Skeletal muscle tissue (tissue), 4 donors: ENCODE results near the gene MPI. TPM values are rescaled to one million over a fixed set of nuclear protein-coding genes. Genes with fewer than 3 reads are reported as not detected.
A peak's percentile ranks its signal among the peaks of the same experiment; 100 is the strongest.

Experiments
- H3K27ac ChIP-seq: one replicate; pipeline ENCODE4 v1.7.0; 2013; ENCODE audit warnings: mild to moderate bottlenecking, low read depth, low read length, inconsistent platforms
- H3K27me3 ChIP-seq, 3 donors: one replicate each; pipeline ENCODE4 v1.7.0; 2013; ENCODE audit warnings: low read length in 3 of 3; ENCODE audit not compliant: control insufficient read depth in 3 of 3, insufficient read depth in 3 of 3
- H3K36me3 ChIP-seq, 3 donors: one replicate each; pipeline ENCODE4 v1.7.0; 2013; ENCODE audit warnings: low read length in 3 of 3; ENCODE audit not compliant: control insufficient read depth in 3 of 3, insufficient read depth in 3 of 3
- H3K4me1 ChIP-seq, 3 donors: one replicate each; pipeline ENCODE4 v1.7.0; 2013; ENCODE audit warnings: low read length in 3 of 3, mild to moderate bottlenecking in 3 of 3; ENCODE audit not compliant: control insufficient read depth in 3 of 3, insufficient read depth in 3 of 3
- H3K4me3 ChIP-seq, 3 donors: one replicate each; pipeline ENCODE4 v1.7.0; 2013; ENCODE audit warnings: low read length in 3 of 3
- H3K9ac ChIP-seq, 3 donors: one replicate each; pipeline ENCODE4 v1.7.0; 2013; ENCODE audit warnings: low read length in 3 of 3, mild to moderate bottlenecking in 3 of 3, moderate library complexity in 2 of 3, low read depth in 1 of 3
- H3K9me3 ChIP-seq, 3 donors: one replicate each; pipeline ENCODE4 v1.7.0; 2013; ENCODE audit warnings: low read length in 3 of 3; ENCODE audit not compliant: control insufficient read depth in 3 of 3
- total RNA-seq: library from RNA; depleted of rRNA; stranded (reverse); fragments of >200 nt; gene quantifications from one replicate; pipeline ENCODE4 v1.2.3, GENCODE V29; 2014
- donor health status: Osteomylitis.

The MPI gene
- total RNA-seq, 1 donor from 2014 or later, result 22.4 TPM

- no peak overlapping the region for H3K9ac ChIP-seq
- H3K27ac ChIP-seq, result no peak overlapping the region
- H3K27me3 ChIP-seq, result no peaks in the 10 kb centered on the region
- peaks cover 33 to 45% (median 38%) of the 10 kb centered on the region in 3 donors for H3K36me3 ChIP-seq
- no peak overlapping the region for H3K4me3 ChIP-seq
- H3K4me1 ChIP-seq, result peaks cover 34 to 41% (median 36%) of the 10 kb centered on the region in 3 donors
- no peaks in the 10 kb centered on the region for H3K9me3 ChIP-seq
Measured at GRCh38 chr15:74845581-74845980, 44.3 kb upstream of the MPI start.

GRCh38 chr15:74847432-74847831 lies 42.4 kb upstream of the MPI start:
- no peaks in the 10 kb centered on the region for H3K9me3 ChIP-seq
- H3K4me1 ChIP-seq, result peaks cover 24 to 32% (median 26%) of the 10 kb centered on the region in 3 donors
- peak overlapping the region; percentile 23 for H3K27ac ChIP-seq
- peak overlapping the region in 2 of 3 donors; percentile 14 to 74 for H3K9ac ChIP-seq
- H3K27me3 ChIP-seq, result no peaks in the 10 kb centered on the region
- peak overlapping the region in 1 of 3 donors; percentile 6 for H3K4me3 ChIP-seq
- peaks cover 42 to 57% (median 46%) of the 10 kb centered on the region in 3 donors for H3K36me3 ChIP-seq

GRCh38 chr15:74850393-74850792 lies 39.4 kb upstream of the MPI start:
- no peaks in the 10 kb centered on the region for H3K9me3 ChIP-seq
- peaks cover 14 to 23% (median 14%) of the 10 kb centered on the region in 3 donors for H3K4me1 ChIP-seq
- H3K9ac ChIP-seq, result no peak overlapping the region
- H3K36me3 ChIP-seq, result peaks cover 51 to 64% (median 61%) of the 10 kb centered on the region in 3 donors
- H3K27ac ChIP-seq, result no peak overlapping the region
- H3K4me3 ChIP-seq, result no peak overlapping the region
- H3K27me3 ChIP-seq, result no peaks in the 10 kb centered on the region

- no peak overlapping the region for H3K9ac ChIP-seq
- H3K4me3 ChIP-seq, result no peak overlapping the region
- no peaks in the 10 kb centered on the region for H3K9me3 ChIP-seq
- peaks cover 50 to 62% (median 57%) of the 10 kb centered on the region in 3 donors for H3K36me3 ChIP-seq
- H3K27ac ChIP-seq, result no peak overlapping the region
- H3K27me3 ChIP-seq, result no peaks in the 10 kb centered on the region
- H3K4me1 ChIP-seq, result peaks cover 18 to 32% (median 18%) of the 10 kb centered on the region in 3 donors
Measured at GRCh38 chr15:74851960-74852359, 37.9 kb upstream of the MPI start.

GRCh38 chr15:74854453-74855022 lies 35.3 kb upstream of the MPI start:
- H3K27me3 ChIP-seq, result no peaks in the 10 kb centered on the region
- no peak overlapping the region for H3K9ac ChIP-seq
- H3K36me3 ChIP-seq, result peaks cover 41 to 47% (median 44%) of the 10 kb centered on the region in 3 donors
- peaks cover 17 to 36% (median 22%) of the 10 kb centered on the region in 3 donors for H3K4me1 ChIP-seq
- H3K4me3 ChIP-seq, result no peak overlapping the region
- no peaks in the 10 kb centered on the region for H3K9me3 ChIP-seq
- H3K27ac ChIP-seq, result no peak overlapping the region

- no peak overlapping the region for H3K27ac ChIP-seq
- no peak overlapping the region for H3K4me3 ChIP-seq
- no peak overlapping the region for H3K9ac ChIP-seq
- H3K27me3 ChIP-seq, result no peaks in the 10 kb centered on the region
- H3K4me1 ChIP-seq, result peaks cover 17 to 38% (median 22%) of the 10 kb centered on the region in 3 donors
- peaks cover 29 to 34% (median 31%) of the 10 kb centered on the region in 3 donors for H3K36me3 ChIP-seq
- H3K9me3 ChIP-seq, result no peaks in the 10 kb centered on the region
Measured at GRCh38 chr15:74855857-74856256, 34.0 kb upstream of the MPI start.

GRCh38 chr15:74856537-74856936 lies 33.3 kb upstream of the MPI start:
- Histone ChIP-seq H3K27ac (no peak overlapping the region), H3K9me3 (no peaks in the 10 kb centered on the region), H3K4me1 (peaks cover 17 to 38% (median 22%) of the 10 kb centered on the region in 3 donors), H3K4me3 (no peak overlapping the region), H3K36me3 (peaks cover 23 to 28% (median 25%) of the 10 kb centered on the region in 3 donors), H3K9ac (no peak overlapping the region), H3K27me3 (no peaks in the 10 kb centered on the region)

GRCh38 chr15:74857082-74857655 lies 32.7 kb upstream of the MPI start:
- H3K27me3 ChIP-seq, result no peaks in the 10 kb centered on the region
- no peaks in the 10 kb centered on the region for H3K9me3 ChIP-seq
- peak overlapping the region; percentile 3 for H3K27ac ChIP-seq
- H3K9ac ChIP-seq, result peak overlapping the region in 1 of 3 donors; percentile 40
- H3K4me1 ChIP-seq, result peaks cover 17 to 38% (median 22%) of the 10 kb centered on the region in 3 donors
- no peak overlapping the region for H3K4me3 ChIP-seq
- H3K36me3 ChIP-seq, result peaks cover 17 to 21% (median 19%) of the 10 kb centered on the region in 3 donors

GRCh38 chr15:74857671-74858368 lies 32.0 kb upstream of the MPI start:
- no peaks in the 10 kb centered on the region for H3K27me3 ChIP-seq
- peak overlapping the region; percentile 3 for H3K27ac ChIP-seq
- peak overlapping the region in 1 of 3 donors; percentile 40 for H3K9ac ChIP-seq
- H3K4me3 ChIP-seq, result no peak overlapping the region
- H3K4me1 ChIP-seq, result peaks cover 17 to 38% (median 22%) of the 10 kb centered on the region in 3 donors
- H3K9me3 ChIP-seq, result no peaks in the 10 kb centered on the region
- H3K36me3 ChIP-seq, result peaks cover 11 to 15% (median 14%) of the 10 kb centered on the region in 3 donors

- Histone ChIP-seq H3K9me3 (no peaks in the 10 kb centered on the region), H3K4me1 (peaks cover 17 to 40% (median 23%) of the 10 kb centered on the region in 3 donors), H3K27me3 (no peaks in the 10 kb centered on the region), H3K9ac (no peak overlapping the region), H3K36me3 (peaks cover 5 to 10% (median 8%) of the 10 kb centered on the region in 3 donors), H3K27ac (no peak overlapping the region), H3K4me3 (no peak overlapping the region)
Measured at GRCh38 chr15:74858369-74858740, 31.5 kb upstream of the MPI start.
